ENCODE measurements around the gene SPATA13.
A peak's percentile ranks its signal among the peaks of the same experiment; 100 is the strongest.

SPATA13 gene

DNA sequence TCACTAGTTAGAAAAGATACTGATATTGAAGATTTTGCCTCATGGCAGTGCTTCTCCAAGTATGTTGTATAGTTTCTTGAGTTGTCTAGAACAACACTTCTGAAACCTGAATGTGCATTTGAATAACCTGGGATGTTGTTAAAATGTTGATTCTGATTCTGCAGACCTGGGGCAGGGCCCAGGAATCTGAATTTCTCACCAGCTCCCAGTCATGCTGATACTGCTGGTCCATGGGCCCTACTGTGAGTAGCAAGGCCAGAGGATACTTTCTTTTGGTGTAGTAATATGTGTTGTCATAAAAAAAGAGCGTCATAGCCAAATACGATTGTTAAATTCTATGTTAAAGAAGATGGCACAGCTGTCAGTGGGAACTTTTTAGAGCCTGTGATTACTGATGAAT is 107.3 kb downstream of the SPATA13 start:
- no peak overlapping the region for H3K4me3 ChIP-seq (ENCODE audit: low read length)
- H3K36me3 ChIP-seq (ENCODE audit: insufficient read depth, low read length): no peaks in the 10 kb centered on the region
- H3K27me3 ChIP-seq (ENCODE audit: insufficient read depth, low read length): no peaks in the 10 kb centered on the region
- H3K9me3 ChIP-seq (ENCODE audit: low read length): no peaks in the 10 kb centered on the region
- H3K4me1 ChIP-seq (ENCODE audit: insufficient read depth, low read length): peaks cover 38% of the 10 kb centered on the region
- H2AFZ ChIP-seq (ENCODE audit: low read depth, low read length): no peak overlapping the region

DNA sequence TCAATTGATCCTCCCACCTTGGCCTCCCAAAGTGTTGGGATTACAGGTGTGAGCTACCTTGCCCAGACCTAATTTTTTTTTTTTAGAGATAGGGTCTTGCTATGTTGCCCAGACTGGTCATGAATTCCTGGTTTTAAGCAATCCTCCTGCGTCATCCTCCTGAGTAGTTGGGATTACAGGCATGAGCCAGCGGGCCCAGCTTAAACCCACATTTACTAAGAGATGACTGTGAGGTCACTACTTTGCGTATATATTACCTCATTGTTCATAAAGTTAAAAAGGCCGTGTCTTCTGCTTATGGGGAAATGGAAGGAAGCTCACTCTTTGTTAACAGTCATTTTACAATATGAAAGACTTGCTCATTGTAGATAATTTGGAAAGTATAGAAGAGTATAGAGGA is 109.3 kb downstream of the SPATA13 start:
- peaks cover 30% of the 10 kb centered on the region for H3K4me1 ChIP-seq (ENCODE audit: insufficient read depth, low read length)
- H3K9me3 ChIP-seq (ENCODE audit: low read length): no peaks in the 10 kb centered on the region
- H3K27me3 ChIP-seq (ENCODE audit: insufficient read depth, low read length): no peaks in the 10 kb centered on the region
- H3K36me3 ChIP-seq (ENCODE audit: insufficient read depth, low read length): no peaks in the 10 kb centered on the region
- H3K4me3 ChIP-seq (ENCODE audit: low read length): no peak overlapping the region
- H2AFZ ChIP-seq (ENCODE audit: low read depth, low read length): no peak overlapping the region

DNA sequence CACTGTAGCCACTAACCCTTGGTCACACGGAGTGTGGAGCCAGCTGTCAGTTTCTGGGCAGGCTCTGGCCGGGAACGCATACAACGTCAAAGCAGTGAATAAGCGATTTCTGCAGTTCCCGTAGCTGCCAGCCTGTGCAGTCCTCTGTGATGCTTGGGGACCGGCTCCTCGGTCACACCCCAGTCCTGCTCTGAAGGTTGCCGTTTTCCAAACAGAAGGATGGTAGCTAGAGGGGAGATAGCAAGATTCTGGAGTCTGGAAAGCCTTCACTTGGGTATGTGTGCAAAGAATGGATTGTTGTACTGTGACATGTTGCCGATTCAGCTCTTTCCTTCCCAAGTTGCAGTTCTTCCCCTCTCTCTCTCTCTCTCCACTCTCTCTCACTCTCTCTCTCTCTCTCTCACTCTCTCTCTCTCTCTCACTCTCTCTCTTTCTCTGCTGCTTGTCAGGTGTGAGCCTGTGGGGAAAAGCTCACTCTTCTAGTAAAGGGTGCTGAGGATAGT is 110.2 kb downstream of the SPATA13 start:
- Histone ChIP-seq H3K4me3 (ENCODE audit: low read length) (peak overlapping the region; percentile 41), H3K27me3 (ENCODE audit: insufficient read depth, low read length) (no peaks in the 10 kb centered on the region)

GRCh38 chr13:24271231-24271600 is 110.7 kb downstream of the SPATA13 start:
- Histone ChIP-seq H2AFZ (ENCODE audit: low read depth, low read length) (peak overlapping the region; percentile 17), H3K27me3 (ENCODE audit: insufficient read depth, low read length) (no peaks in the 10 kb centered on the region), H3K9me3 (ENCODE audit: low read length) (no peaks in the 10 kb centered on the region), H3K4me3 (ENCODE audit: low read length) (peak overlapping the region; percentile 41), H3K4me1 (ENCODE audit: insufficient read depth, low read length) (peaks cover 30% of the 10 kb centered on the region), H3K36me3 (ENCODE audit: insufficient read depth, low read length) (no peaks in the 10 kb centered on the region)

More for the DNA sequence above, 110.2 kb downstream of the SPATA13 start:
- H2AFZ ChIP-seq (ENCODE audit: low read depth, low read length): peak overlapping the region; percentile 17
- H3K9me3 ChIP-seq (ENCODE audit: low read length): no peaks in the 10 kb centered on the region
- peaks cover 30% of the 10 kb centered on the region for H3K4me1 ChIP-seq (ENCODE audit: insufficient read depth, low read length)
- no peaks in the 10 kb centered on the region for H3K36me3 ChIP-seq (ENCODE audit: insufficient read depth, low read length)

DNA sequence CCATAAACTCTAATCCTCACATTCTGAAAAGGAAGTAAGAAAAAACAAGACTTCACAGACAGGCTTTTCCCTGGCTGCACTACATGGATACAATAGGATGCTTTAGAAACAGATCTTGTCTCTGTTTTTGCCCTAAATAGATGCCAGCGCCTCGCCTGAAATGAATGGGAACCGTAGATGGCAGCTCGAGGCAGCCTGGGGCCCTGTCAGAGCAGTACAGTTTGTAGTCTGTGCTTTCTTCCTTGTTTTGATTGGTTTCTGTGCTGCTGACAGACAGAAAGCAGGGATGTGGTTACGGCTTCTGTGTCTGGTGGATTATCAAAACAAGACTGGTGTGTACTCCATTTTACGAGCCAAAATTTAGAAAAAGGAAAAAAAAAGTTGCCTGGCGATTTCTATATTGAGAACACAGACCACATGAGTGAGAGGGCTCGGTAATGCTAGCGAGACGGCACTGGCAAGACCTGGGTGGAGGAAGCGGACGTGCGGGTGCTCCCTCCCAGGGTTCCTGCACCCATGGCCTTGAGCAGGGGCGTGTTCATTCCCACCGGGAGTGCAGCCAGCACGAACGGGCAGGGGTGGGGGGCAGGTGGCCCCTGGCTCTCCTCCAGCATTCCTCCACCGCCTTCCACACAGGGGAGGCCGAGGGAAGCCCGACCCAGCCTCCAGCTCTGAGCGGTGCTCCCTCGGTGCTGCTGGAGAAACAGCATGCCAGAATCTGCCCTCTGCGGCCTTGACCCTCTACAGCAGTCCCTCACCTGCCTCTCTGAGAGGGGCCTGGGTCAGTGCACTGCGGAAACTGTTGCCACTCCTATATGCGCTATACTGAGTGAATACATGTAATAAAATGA is 111.3 kb downstream of the SPATA13 start:
- H2AFZ ChIP-seq (ENCODE audit: low read depth, low read length): peak overlapping the region; percentile 17
- H3K36me3 ChIP-seq (ENCODE audit: insufficient read depth, low read length): no peaks in the 10 kb centered on the region
- peaks cover 30% of the 10 kb centered on the region for H3K4me1 ChIP-seq (ENCODE audit: insufficient read depth, low read length)
- H3K27me3 ChIP-seq (ENCODE audit: insufficient read depth, low read length): no peaks in the 10 kb centered on the region
- peak overlapping the region; percentile 41 for H3K4me3 ChIP-seq (ENCODE audit: low read length)
- H3K9me3 ChIP-seq (ENCODE audit: low read length): no peaks in the 10 kb centered on the region

DNA sequence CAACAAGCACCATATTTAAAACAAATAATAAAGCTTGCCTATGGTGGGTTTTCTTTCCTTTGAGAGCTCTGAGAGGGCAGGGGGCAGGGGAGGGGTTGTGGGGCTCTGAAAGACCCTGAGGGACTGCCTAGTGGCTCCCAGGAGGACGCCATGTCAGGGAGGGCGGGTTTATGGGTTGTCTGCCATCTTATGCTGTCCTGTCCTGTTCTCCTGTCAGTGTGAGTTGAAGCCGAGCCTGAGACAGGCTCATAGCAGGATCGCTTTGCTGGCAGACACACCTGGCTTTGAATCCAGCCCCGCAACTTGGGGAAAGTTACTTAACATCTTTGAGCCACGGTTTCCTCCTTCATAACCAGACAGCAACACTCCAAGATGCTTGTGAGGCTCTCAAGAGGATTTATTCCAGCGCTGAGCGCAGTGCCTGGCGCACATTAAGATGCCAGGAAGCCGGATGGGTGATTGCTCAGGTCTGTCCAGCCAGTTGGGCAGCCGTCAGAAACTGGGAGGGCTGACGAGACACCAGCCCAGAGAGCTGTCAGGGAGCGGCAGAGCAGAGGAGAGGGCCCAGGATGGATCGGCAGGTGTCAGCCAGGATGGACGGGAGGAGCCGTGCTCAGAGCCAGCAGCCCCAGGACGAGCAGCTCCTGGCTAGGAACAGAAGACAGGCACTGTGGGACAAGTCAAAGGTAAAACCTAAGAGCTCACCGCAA is 112.1 kb downstream of the SPATA13 start:
- H3K27me3 ChIP-seq (ENCODE audit: insufficient read depth, low read length): no peaks in the 10 kb centered on the region
- H3K9me3 ChIP-seq (ENCODE audit: low read length): no peaks in the 10 kb centered on the region
- no peaks in the 10 kb centered on the region for H3K36me3 ChIP-seq (ENCODE audit: insufficient read depth, low read length)
- peak overlapping the region; percentile 17 for H2AFZ ChIP-seq (ENCODE audit: low read depth, low read length)
- no peak overlapping the region for H3K4me3 ChIP-seq (ENCODE audit: low read length)
- H3K4me1 ChIP-seq (ENCODE audit: insufficient read depth, low read length): peaks cover 30% of the 10 kb centered on the region

GRCh38 chr13:24273926-24274325 is 113.4 kb downstream of the SPATA13 start:
- Histone ChIP-seq H3K4me1 (ENCODE audit: insufficient read depth, low read length) (peaks cover 30% of the 10 kb centered on the region), H3K4me3 (ENCODE audit: low read length) (no peak overlapping the region), H2AFZ (ENCODE audit: low read depth, low read length) (no peak overlapping the region), H3K9me3 (ENCODE audit: low read length) (no peaks in the 10 kb centered on the region), H3K27me3 (ENCODE audit: insufficient read depth, low read length) (no peaks in the 10 kb centered on the region), H3K36me3 (ENCODE audit: insufficient read depth, low read length) (no peaks in the 10 kb centered on the region)

DNA sequence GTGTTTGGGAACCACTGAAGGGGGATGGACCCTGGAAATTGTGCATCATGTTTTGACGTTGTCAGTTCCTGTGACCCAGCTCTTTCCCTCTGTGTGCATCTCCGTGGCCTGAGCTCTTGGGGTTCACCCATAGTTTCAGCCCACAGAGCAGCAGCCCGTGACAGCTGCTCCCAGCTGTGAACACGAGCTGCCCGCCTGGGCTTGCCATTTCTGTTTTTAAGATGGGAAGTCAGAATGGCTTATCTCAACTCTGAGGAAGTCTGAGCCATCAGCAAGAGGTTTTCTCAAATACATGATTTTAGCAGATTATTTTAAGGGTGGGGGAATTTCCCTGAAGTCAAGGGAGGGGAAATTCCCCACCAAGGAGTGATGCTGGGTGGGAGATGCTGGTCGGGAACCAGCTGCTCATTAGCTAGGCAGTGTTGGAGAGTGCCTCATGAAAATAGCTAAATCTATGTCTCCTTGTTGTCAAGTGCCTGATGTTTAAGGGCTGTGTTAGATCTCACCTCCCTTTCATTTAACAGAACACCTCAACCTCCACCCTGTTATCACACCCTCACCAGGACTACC is 114.0 kb downstream of the SPATA13 start:
- H3K4me3 ChIP-seq (ENCODE audit: low read length): no peak overlapping the region
- peaks cover 30% of the 10 kb centered on the region for H3K4me1 ChIP-seq (ENCODE audit: insufficient read depth, low read length)
- no peaks in the 10 kb centered on the region for H3K36me3 ChIP-seq (ENCODE audit: insufficient read depth, low read length)
- no peak overlapping the region for H2AFZ ChIP-seq (ENCODE audit: low read depth, low read length)
- no peaks in the 10 kb centered on the region for H3K9me3 ChIP-seq (ENCODE audit: low read length)
- H3K27me3 ChIP-seq (ENCODE audit: insufficient read depth, low read length): no peaks in the 10 kb centered on the region

GRCh38 chr13:24275041-24275440 is 114.5 kb downstream of the SPATA13 start:
- H3K36me3 ChIP-seq (ENCODE audit: insufficient read depth, low read length): no peaks in the 10 kb centered on the region
- no peak overlapping the region for H3K4me3 ChIP-seq (ENCODE audit: low read length)
- no peaks in the 10 kb centered on the region for H3K27me3 ChIP-seq (ENCODE audit: insufficient read depth, low read length)
- H3K4me1 ChIP-seq (ENCODE audit: insufficient read depth, low read length): peaks cover 30% of the 10 kb centered on the region
- H3K9me3 ChIP-seq (ENCODE audit: low read length): no peaks in the 10 kb centered on the region
- no peak overlapping the region for H2AFZ ChIP-seq (ENCODE audit: low read depth, low read length)

- no peaks in the 10 kb centered on the region for H3K27me3 ChIP-seq (ENCODE audit: insufficient read depth, low read length)
- no peak overlapping the region for H3K4me3 ChIP-seq (ENCODE audit: low read length)
- H3K36me3 ChIP-seq (ENCODE audit: insufficient read depth, low read length): no peaks in the 10 kb centered on the region
These were observed 115.8 kb downstream of the SPATA13 start for GRCh38 chr13:24276306-24276705.

GRCh38 chr13:24276861-24277260 is 116.3 kb downstream of the SPATA13 start:
- no peaks in the 10 kb centered on the region for H3K36me3 ChIP-seq (ENCODE audit: insufficient read depth, low read length)
- no peaks in the 10 kb centered on the region for H3K9me3 ChIP-seq (ENCODE audit: low read length)
- H3K4me3 ChIP-seq (ENCODE audit: low read length): no peak overlapping the region
- no peaks in the 10 kb centered on the region for H3K27me3 ChIP-seq (ENCODE audit: insufficient read depth, low read length)
- H3K4me1 ChIP-seq (ENCODE audit: insufficient read depth, low read length): peaks cover 12% of the 10 kb centered on the region
- no peak overlapping the region for H2AFZ ChIP-seq (ENCODE audit: low read depth, low read length)

More at GRCh38 chr13:24276306-24276705, 115.8 kb downstream of the SPATA13 start:
- H3K9me3 ChIP-seq (ENCODE audit: low read length): no peaks in the 10 kb centered on the region
- peaks cover 18% of the 10 kb centered on the region for H3K4me1 ChIP-seq (ENCODE audit: insufficient read depth, low read length)
- no peak overlapping the region for H2AFZ ChIP-seq (ENCODE audit: low read depth, low read length)

- Histone ChIP-seq H3K4me1 (ENCODE audit: insufficient read depth, low read length) (peaks cover 3% of the 10 kb centered on the region), H3K27me3 (ENCODE audit: insufficient read depth, low read length) (no peaks in the 10 kb centered on the region), H3K36me3 (ENCODE audit: insufficient read depth, low read length) (no peaks in the 10 kb centered on the region), H2AFZ (ENCODE audit: low read depth, low read length) (no peak overlapping the region), H3K4me3 (ENCODE audit: low read length) (no peak overlapping the region), H3K9me3 (ENCODE audit: low read length) (no peaks in the 10 kb centered on the region)
These were observed 117.2 kb downstream of the SPATA13 start for GRCh38 chr13:24277761-24278160.

All from neuron (in vitro differentiated cells).